Islet precursor cell (in vitro differentiated cells): ENCODE data around the gene PIAS4.

ENCODE experiments used
- DNase-seq: peaks from one replicate; pipeline ENCODE4 v3.0.0-alpha.2; 2018

Gene PIAS4

GRCh38 chr19:4080473-4080872 is 72.9 kb downstream of the PIAS4 start:
- DNase-seq, result no peak

- no peak for DNase-seq
Observed at GRCh38 chr19:4081441-4082129, 74.0 kb downstream of the PIAS4 start.

- DNase-seq, result no peak
Observed at GRCh38 chr19:4082172-4082571, 74.6 kb downstream of the PIAS4 start.

- peak; percentile 80 for DNase-seq
Observed at GRCh38 chr19:4083677-4084546, 76.4 kb downstream of the PIAS4 start.

GRCh38 chr19:4084547-4084877 is 77.0 kb downstream of the PIAS4 start:
- no peak for DNase-seq

- no peak for DNase-seq
Observed at GRCh38 chr19:4086411-4086867, 78.9 kb downstream of the PIAS4 start.

- DNase-seq, result no peak
Observed at GRCh38 chr19:4087787-4088679, 80.5 kb downstream of the PIAS4 start.

- no peak for DNase-seq
Observed at GRCh38 chr19:4088975-4089374, 81.4 kb downstream of the PIAS4 start.
